ENCODE measurements around the gene RNU6-8. TPM values are rescaled to one million over a fixed set of nuclear protein-coding genes. Genes with fewer than 3 reads are reported as not detected.

RNU6-8 gene
- total and polyA plus RNA-seq, 2 experiments from 2014 or later: not detected

GRCh38 chr14:32205984-32206383 is 2.9 kb upstream of the RNU6-8 start:
- Histone ChIP-seq H3K79me2 (no peaks in the 10 kb centered on the region), H3K4me3 (no peak overlapping the region), H3K9me2 (replicated peaks; ENCODE audit: insufficient read depth) (no peaks in the 10 kb centered on the region), H3K27me3 (no peaks in the 10 kb centered on the region), H4K20me1 (ENCODE audit: insufficient read depth, poor library complexity, severe bottlenecking) (no peaks in the 10 kb centered on the region), H3K4me2 (no peak overlapping the region), H3K9me3 (ENCODE audit: low read depth) (no peaks in the 10 kb centered on the region), H3K4me1 (ENCODE audit: insufficient read depth) (peaks cover 5% of the 10 kb centered on the region), H3K27ac (no peak overlapping the region), H3K36me3 (replicated peaks; ENCODE audit: insufficient read depth, low read depth) (no peaks in the 10 kb centered on the region), H2AFZ (no peak overlapping the region)
- WGBS (ENCODE audit: low lambda C conversion rate, missing lambda C conversion rate): 39% methylated on average over 4 of the region's 4 CpGs
- TF ChIP-seq EZH2 (IDR thresholded peaks at IDR 0.05; ENCODE audit: borderline replicate concordance) (no peak), EZH2phosphoT487 (IDR thresholded peaks at IDR 0.05; ENCODE audit: low read depth, severe bottlenecking, unreplicated experiment) (no peak), CTCF (IDR thresholded peaks at IDR 0.05; ENCODE audit: poor library complexity) (no peak)
- DNase-seq (ENCODE audit: low spot score): no peak

- Histone ChIP-seq H3K27me3 (no peaks in the 10 kb centered on the region), H3K36me3 (replicated peaks; ENCODE audit: insufficient read depth, low read depth) (no peaks in the 10 kb centered on the region), H3K4me1 (ENCODE audit: insufficient read depth) (peaks cover 5% of the 10 kb centered on the region), H2AFZ (no peak overlapping the region), H3K79me2 (no peaks in the 10 kb centered on the region), H3K27ac (no peak overlapping the region), H4K20me1 (ENCODE audit: insufficient read depth, poor library complexity, severe bottlenecking) (no peaks in the 10 kb centered on the region), H3K4me2 (no peak overlapping the region), H3K4me3 (no peak overlapping the region), H3K9me3 (ENCODE audit: low read depth) (no peaks in the 10 kb centered on the region), H3K9me2 (replicated peaks; ENCODE audit: insufficient read depth) (no peaks in the 10 kb centered on the region)
- no peak for DNase-seq (ENCODE audit: low spot score)
- WGBS (ENCODE audit: low lambda C conversion rate, missing lambda C conversion rate): 95% methylated on average over 3 of the region's 3 CpGs
- no peak for TF ChIP-seq EZH2 (IDR thresholded peaks at IDR 0.05; ENCODE audit: borderline replicate concordance)
- TF ChIP-seq CTCF (IDR thresholded peaks at IDR 0.05; ENCODE audit: poor library complexity): no peak
- TF ChIP-seq EZH2phosphoT487 (IDR thresholded peaks at IDR 0.05; ENCODE audit: low read depth, severe bottlenecking, unreplicated experiment): no peak
Observed at GRCh38 chr14:32205554-32205953, 2.5 kb upstream of the RNU6-8 start.

- H3K27ac ChIP-seq: peak overlapping the region; percentile 98
- H3K4me1 ChIP-seq (ENCODE audit: insufficient read depth): peaks cover 5% of the 10 kb centered on the region
- H3K4me2 ChIP-seq: peak overlapping the region; percentile 86
- no peaks in the 10 kb centered on the region for H3K9me2 ChIP-seq (replicated peaks; ENCODE audit: insufficient read depth)
- H4K20me1 ChIP-seq (ENCODE audit: insufficient read depth, poor library complexity, severe bottlenecking): no peaks in the 10 kb centered on the region
- no peaks in the 10 kb centered on the region for H3K79me2 ChIP-seq
- TF ChIP-seq CTCF (IDR thresholded peaks at IDR 0.05; ENCODE audit: poor library complexity): no peak
- TF ChIP-seq EZH2phosphoT487 (IDR thresholded peaks at IDR 0.05; ENCODE audit: low read depth, severe bottlenecking, unreplicated experiment): no peak
- no peak for TF ChIP-seq EZH2 (IDR thresholded peaks at IDR 0.05; ENCODE audit: borderline replicate concordance)
- no peaks in the 10 kb centered on the region for H3K9me3 ChIP-seq (ENCODE audit: low read depth)
- H3K4me3 ChIP-seq: peak overlapping the region; percentile 65
- H3K27me3 ChIP-seq: no peaks in the 10 kb centered on the region
- DNase-seq (ENCODE audit: low spot score): no peak
- no peaks in the 10 kb centered on the region for H3K36me3 ChIP-seq (replicated peaks; ENCODE audit: insufficient read depth, low read depth)
- peak overlapping the region; percentile 88 for H2AFZ ChIP-seq
- WGBS (ENCODE audit: low lambda C conversion rate, missing lambda C conversion rate): 9% methylated on average over 14 of the region's 14 CpGs
Observed at GRCh38 chr14:32203928-32204357, 874 bp upstream of the RNU6-8 start.
